Uterus (tissue), 2 donors: ENCODE measurements around the gene TCAP.

Source experiments
- CTCF ChIP-seq, 4 experiments: fragments of 200-600 bp in 2 of 4; fragments of 450-650 bp in 2 of 4; sonication (generic) in 2 of 4; IDR thresholded peaks; one replicate each; pipeline ENCODE4 v1.5.1; 2016 to 2019; ENCODE audit warnings: antibody characterized with exemption in 4 of 4, mild to moderate bottlenecking in 2 of 4, moderate library complexity in 1 of 4
- POLR2A ChIP-seq, 2 donors: fragments of 450-650 bp; IDR thresholded peaks; one replicate each; pipeline ENCODE4 v1.6.1; 2016; ENCODE audit warnings: antibody characterized with exemption in 2 of 2, mild to moderate bottlenecking in 1 of 2, moderate library complexity in 1 of 2

GRCh38 chr17:39660397-39661385, 4.5 kb upstream of the TCAP start:
- TF ChIP-seq CTCF (IDR thresholded peaks at IDR 0.05) (no peak), POLR2A (IDR thresholded peaks at IDR 0.05) (no peak)
